D721Med (cell line): ENCODE results near the gene PCP4L1.
A peak's percentile ranks its signal among the peaks of the same experiment; 100 is the strongest.

Source experiments
- DNase-seq: peaks from one replicate; pipeline ENCODE4 v3.0.0; 2011; ENCODE audit warnings: low spot score; ENCODE audit not compliant: insufficient read length
- FAIRE-seq: peaks from 2 replicates; lab custom pipeline; 2011; peaks lifted over from hg19 to GRCh38; lab: Jason Lieb, UNC
- TF ChIP-seq, protein P1 (sequence below): IDR thresholded peaks from 2 replicates; pipeline ENCODE4 v1.5.1; 2012; ENCODE audit warnings: mild to moderate bottlenecking, control low read depth; ENCODE audit not compliant: insufficient read depth; ENCODE audit errors: missing control alignments

The PCP4L1 gene

GRCh38 chr1:161225178-161225533 is 33.4 kb upstream of the PCP4L1 start:
- DNase-seq, result no peak
- TF ChIP-seq, protein P1, sequence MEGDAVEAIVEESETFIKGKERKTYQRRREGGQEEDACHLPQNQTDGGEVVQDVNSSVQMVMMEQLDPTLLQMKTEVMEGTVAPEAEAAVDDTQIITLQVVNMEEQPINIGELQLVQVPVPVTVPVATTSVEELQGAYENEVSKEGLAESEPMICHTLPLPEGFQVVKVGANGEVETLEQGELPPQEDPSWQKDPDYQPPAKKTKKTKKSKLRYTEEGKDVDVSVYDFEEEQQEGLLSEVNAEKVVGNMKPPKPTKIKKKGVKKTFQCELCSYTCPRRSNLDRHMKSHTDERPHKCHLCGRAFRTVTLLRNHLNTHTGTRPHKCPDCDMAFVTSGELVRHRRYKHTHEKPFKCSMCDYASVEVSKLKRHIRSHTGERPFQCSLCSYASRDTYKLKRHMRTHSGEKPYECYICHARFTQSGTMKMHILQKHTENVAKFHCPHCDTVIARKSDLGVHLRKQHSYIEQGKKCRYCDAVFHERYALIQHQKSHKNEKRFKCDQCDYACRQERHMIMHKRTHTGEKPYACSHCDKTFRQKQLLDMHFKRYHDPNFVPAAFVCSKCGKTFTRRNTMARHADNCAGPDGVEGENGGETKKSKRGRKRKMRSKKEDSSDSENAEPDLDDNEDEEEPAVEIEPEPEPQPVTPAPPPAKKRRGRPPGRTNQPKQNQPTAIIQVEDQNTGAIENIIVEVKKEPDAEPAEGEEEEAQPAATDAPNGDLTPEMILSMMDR, result no peak
- FAIRE-seq, result no peak

DNA sequence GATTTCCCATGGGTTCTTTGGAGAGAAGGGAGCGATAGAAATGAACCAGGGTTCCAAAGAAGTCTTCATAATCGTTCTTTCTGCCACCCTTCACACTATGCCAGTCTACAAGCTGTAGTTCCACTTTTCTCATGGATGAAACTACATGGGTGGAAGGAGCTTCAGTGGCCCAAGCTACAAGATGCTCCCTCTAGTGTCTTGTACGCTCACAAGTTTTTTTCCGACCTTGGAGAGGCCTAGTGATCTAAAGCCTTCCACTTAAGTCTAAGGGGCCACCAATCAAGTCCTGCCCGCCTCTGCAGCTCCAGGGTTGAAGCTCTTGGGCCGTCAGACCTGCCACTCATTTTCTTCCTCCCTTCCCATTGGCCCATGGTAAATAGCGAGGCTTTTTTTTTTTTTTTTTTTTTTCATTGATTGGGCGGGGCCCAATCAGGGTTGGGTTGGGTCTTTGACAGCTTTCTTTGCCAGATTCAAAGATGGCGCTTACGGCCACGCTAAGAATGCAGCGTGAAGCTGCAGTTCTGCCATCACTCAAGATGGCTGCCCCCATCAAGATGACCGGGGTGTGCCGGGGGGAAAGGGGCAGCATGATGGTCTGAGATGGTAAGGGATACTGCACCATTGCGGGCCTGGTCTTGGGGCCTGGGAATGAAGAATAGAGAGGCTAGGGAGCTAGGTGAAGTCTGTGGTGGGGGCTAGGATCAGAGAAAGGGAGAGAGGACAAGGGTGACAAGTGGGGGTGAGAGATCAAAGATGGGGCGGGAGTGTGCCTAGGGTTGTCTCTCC is 32.8 kb upstream of the PCP4L1 start, which contains the start of gene TOMM40L:
Gene TOMM40L (plus strand): TSS at position 527 of the 786 bp plus-strand sequence. CDS start 430 bp downstream, outside the sequence.
- DNase-seq (peak; percentile 87), FAIRE-seq (peak; percentile 94)
- TF ChIP-seq, protein P1, result peak; percentile 84

- no peak for FAIRE-seq
- TF ChIP-seq, protein P1, result no peak
- DNase-seq, result no peak
Measured at GRCh38 chr1:161226320-161226711, 32.2 kb upstream of the PCP4L1 start.

DNA sequence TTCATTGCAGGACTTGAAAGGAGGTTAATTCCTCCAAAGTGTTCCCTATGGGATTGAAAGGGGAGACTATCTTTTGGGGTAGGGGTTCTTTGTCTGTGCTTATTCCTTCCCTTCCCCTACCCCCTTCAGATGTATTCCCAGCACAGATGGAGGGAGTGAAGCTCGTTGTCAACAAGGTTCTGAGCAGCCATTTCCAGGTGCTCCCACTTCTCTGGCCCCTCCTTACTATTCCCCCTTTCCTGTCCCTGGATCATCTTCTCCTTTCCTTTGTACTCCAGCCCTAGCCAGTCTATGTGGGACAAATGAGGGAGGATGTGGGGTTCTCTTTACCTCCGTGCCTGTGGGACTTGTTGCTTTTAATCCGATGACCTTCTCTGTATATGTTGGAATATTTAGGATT is 31.8 kb upstream of the PCP4L1 start:
- DNase-seq (no peak), FAIRE-seq (no peak)
- TF ChIP-seq, protein P1, result no peak

GRCh38 chr1:161227196-161227871 is 31.2 kb upstream of the PCP4L1 start:
- DNase-seq (peak; percentile 63), FAIRE-seq (no peak)
- TF ChIP-seq, protein P1, result peak; percentile 96

DNA sequence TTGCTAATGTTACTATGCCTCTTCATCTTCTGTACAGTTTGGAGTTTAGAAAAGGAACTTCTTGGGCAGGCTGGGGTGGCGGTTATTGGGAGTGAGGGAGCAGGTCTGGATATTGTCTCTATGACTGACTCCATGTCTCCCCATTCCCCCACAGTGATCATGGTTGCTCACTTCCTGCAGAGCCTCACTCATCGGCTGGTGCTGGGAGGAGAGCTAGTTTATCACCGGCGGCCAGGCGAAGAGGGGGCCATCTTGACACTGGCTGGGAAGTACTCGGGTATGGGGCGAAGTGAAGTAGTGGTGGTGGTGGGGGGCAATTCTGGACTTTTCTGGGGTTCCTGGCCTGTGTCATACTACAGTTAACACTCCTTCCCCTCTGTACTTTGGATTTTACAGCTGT is 30.5 kb upstream of the PCP4L1 start:
- FAIRE-seq (no peak), DNase-seq (no peak)
- TF ChIP-seq, protein P1, result no peak

- FAIRE-seq (no peak), DNase-seq (no peak)
- TF ChIP-seq, protein P1, result peak; percentile 40
Measured at GRCh38 chr1:161229896-161230295, 28.6 kb upstream of the PCP4L1 start.
